HG03060 (cell line): ENCODE results near the gene SEMA4A.

Experiments
- ATAC-seq: cut with Tn5 transposase; IDR thresholded peaks from one replicate; pipeline ENCODE4 v1.9.1; 2021; ENCODE audit warnings: low read depth, moderate number of reproducible peaks; ENCODE audit not compliant: unreplicated experiment

SEMA4A gene

DNA sequence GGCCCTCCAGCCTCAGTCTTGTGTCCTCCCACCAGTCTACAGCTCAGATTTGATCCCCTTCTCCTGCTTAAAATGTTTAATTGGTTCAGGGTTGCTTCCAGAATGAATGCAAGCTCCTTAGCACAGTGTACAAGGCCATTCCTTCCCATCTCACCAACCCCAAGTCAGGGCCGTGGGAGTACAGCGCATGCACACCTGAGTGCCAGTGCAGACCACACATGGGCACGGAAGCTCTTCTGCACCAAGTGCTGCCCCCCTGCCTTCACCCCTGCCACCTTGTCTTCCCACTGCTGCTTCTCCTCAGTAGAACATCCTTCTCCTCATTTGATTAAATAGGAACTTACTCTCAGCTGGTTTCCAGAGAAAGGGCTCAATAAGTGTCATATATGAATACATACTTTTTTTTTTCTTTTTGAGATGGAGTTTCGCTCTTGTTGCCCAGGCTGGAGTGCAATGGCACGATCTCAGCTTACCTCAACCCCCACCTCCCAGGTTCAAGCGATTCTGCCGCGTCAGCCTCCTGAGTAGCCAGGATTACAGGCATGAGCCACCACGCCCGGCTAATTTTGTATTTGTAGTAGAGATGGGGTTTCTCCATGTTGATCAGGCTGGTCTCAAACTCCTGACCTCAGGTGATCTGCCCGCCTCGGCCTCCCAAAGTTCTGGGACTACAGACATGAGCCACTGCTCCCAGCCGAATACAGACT, 68.8 kb downstream of the SEMA4A start:
- ATAC-seq: no peak

DNA sequence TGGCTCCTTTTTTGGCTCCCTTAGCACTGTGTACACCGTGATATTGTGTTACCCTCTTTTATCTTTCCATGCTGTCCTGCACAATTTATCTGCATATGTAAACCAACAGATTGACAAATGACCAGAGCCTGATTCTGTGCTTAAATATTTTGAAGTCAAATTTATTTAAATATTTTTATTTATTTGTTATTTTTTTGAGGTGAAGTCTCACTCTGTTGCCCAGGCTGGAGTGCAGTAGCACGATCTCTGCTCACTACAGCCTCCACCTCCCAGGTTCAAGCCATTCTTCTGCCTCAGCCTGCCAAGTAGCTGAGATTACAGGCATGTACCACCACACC, 72.3 kb downstream of the SEMA4A start:
- ATAC-seq: no peak

DNA sequence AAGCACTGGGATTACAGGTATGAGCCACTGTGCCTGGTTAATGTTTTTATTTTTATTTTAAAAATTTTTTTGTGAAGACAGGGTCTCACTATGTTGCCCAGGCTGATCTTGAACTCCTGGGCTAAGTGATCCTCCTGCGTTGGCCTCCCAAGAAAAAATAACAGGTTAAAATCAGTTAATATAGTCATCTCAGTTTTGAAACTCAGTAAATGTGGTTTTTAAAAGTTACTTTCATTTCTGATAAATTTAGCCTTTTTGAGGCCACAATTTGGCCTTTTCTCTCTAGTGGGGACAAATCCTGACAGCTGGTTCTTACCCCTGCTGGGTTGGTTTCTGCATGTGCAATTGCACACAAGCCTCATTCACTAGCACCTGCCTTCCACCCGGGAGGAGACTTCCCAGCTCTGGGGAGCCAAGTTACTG, 72.7 kb downstream of the SEMA4A start:
- ATAC-seq: peak; percentile 57

DNA sequence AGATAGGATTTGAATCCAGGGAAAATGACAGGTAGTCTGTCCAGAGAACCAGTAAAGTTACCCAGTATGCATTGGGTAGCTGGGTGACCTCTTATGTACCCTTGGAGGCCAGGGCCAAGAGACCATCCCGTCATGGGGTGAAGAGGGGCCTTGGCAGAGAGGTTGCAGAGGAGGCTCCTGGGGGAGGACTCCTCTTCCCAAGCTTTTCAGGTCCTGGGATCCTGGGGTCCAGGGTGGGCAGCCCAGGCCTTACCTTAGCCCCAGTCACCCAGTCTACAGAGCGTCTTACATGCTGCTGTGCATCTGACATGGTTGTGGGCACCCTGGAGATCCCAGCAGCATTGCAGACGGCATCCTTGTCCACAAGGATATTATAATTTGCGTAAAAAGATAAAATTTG, 73.4 kb downstream of the SEMA4A start:
- ATAC-seq: no peak
